ENCODE results near the gene WASHC2A. TPM values are rescaled to one million over a fixed set of nuclear protein-coding genes. Genes with fewer than 3 reads are reported as not detected.
"Not testable (repeated sequence)": the region's sequence is repeated elsewhere in the genome, so short reads cannot be mapped to it uniquely, and the experiment has no call there.

The WASHC2A gene
- total RNA-seq, 2 experiments from 2014 or later: 44.8 to 50.9 TPM

DNA sequence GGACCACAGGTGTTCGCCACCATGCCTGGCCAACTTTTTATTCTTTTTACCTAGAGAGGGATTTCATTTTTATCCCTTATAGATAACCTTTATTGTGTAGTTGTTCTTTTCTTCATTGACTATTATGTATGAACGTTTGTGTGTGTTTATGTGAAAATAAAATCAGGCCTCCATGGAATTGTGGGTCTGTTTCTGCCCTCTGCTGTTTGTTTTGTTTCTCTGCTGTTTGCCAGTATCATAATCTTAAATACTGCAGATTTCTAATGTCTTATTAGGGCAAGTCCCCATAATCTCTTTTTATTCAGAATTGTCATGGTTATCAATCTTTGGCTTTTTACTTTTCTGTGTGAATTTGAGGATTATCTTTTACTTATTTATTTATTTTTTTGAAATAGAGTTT is 7.8 kb downstream of the WASHC2A start:
- H3K27ac Mint-ChIP-seq; H3K9me3 Mint-ChIP-seq; H3K9me3 ChIP-seq (ENCODE audit: control insufficient read depth in 1 of 2, insufficient read depth in 1 of 2, low read length in 2 of 2); POLR2A ChIA-PET; H3K36me3 ChIP-seq (ENCODE audit: insufficient read depth, low read length); intact Hi-C loops (cut with DNase I, micrococcal nuclease); H3K4me3 ChIP-seq (ENCODE audit: low read length); H3K36me3 Mint-ChIP-seq (ENCODE audit: low read depth); H3K27ac ChIP-seq (ENCODE audit: low read depth in 1 of 2, low read length in 2 of 2); H3K4me3 Mint-ChIP-seq; CTCF ChIA-PET; ATAC-seq (ENCODE audit: poor library complexity); H3K4me1 Mint-ChIP-seq (ENCODE audit: low read depth); H3K4me1 ChIP-seq (ENCODE audit: insufficient read depth, low read length); H3K27me3 Mint-ChIP-seq; H3K27me3 ChIP-seq (ENCODE audit: control insufficient read depth in 1 of 2, insufficient read depth in 2 of 2, low read length in 2 of 2): not testable (repeated sequence)
- DNase-seq: peak in 1 of 14 experiments; percentile 29

DNA sequence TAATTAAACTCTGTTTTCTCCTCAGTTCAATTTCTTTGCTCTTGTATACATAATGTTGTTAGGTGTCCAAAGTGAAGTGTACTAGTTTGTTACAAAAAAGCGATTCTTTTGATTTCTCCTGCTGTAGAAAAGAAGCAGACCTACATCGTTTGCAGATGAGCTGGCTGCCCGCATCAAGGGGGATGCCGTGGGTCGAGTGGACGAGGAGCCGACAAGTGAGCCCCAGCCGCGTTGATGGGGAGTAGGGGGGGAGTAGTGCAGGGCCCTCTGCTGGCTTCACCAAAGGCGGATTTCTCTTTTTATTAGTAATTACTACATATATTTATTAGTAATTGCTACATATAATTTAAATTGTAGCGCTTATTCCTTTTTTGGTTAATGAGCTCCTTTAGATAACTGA is 23.6 kb downstream of the WASHC2A start:
- H3K27me3 Mint-ChIP-seq; POLR2A ChIA-PET; H3K9me3 ChIP-seq (ENCODE audit: control insufficient read depth in 1 of 2, insufficient read depth in 1 of 2, low read length in 2 of 2); H3K27me3 ChIP-seq (ENCODE audit: control insufficient read depth in 1 of 2, insufficient read depth in 2 of 2, low read length in 2 of 2); CTCF ChIA-PET; H3K27ac Mint-ChIP-seq; H3K36me3 Mint-ChIP-seq (ENCODE audit: low read depth); H3K27ac ChIP-seq (ENCODE audit: low read depth in 1 of 2, low read length in 2 of 2); H3K4me1 Mint-ChIP-seq (ENCODE audit: low read depth); intact Hi-C loops (cut with DNase I, micrococcal nuclease); H3K4me1 ChIP-seq (ENCODE audit: insufficient read depth, low read length); H3K4me3 ChIP-seq (ENCODE audit: low read length); DNase-seq; ATAC-seq (ENCODE audit: poor library complexity); H3K9me3 Mint-ChIP-seq; H3K4me3 Mint-ChIP-seq; H3K36me3 ChIP-seq (ENCODE audit: insufficient read depth, low read length): not testable (repeated sequence)

DNA sequence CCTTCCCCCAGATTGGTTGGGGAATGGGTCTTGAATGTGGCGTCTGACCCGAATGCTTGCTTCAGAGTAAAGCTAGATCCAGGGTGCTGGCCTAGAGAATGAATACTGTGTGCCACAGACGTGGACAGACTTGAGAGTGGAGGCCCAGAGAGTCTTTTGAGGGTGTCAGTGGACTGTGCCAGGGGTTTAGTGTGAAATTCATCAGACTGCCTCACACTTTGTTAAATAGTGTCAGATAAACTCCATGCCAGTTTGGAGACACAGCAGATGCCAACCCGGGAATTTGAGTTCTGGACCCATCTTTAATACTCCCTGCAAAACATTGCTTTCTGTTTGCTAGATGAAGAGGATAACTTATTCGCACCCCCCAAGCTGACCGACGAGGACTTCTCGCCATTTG is 25.2 kb downstream of the WASHC2A start:
- H3K4me3 ChIP-seq (ENCODE audit: low read length); H3K4me1 Mint-ChIP-seq (ENCODE audit: low read depth); H3K9me3 ChIP-seq (ENCODE audit: control insufficient read depth in 1 of 2, insufficient read depth in 1 of 2, low read length in 2 of 2); ATAC-seq (ENCODE audit: poor library complexity); H3K36me3 ChIP-seq (ENCODE audit: insufficient read depth, low read length); H3K36me3 Mint-ChIP-seq (ENCODE audit: low read depth); H3K4me3 Mint-ChIP-seq; H3K9me3 Mint-ChIP-seq; H3K27ac ChIP-seq (ENCODE audit: low read depth in 1 of 2, low read length in 2 of 2); POLR2A ChIA-PET; H3K27ac Mint-ChIP-seq; CTCF ChIA-PET; H3K4me1 ChIP-seq (ENCODE audit: insufficient read depth, low read length); H3K27me3 ChIP-seq (ENCODE audit: control insufficient read depth in 1 of 2, insufficient read depth in 2 of 2, low read length in 2 of 2); intact Hi-C loops (cut with DNase I, micrococcal nuclease); H3K27me3 Mint-ChIP-seq; DNase-seq: not testable (repeated sequence)

DNA sequence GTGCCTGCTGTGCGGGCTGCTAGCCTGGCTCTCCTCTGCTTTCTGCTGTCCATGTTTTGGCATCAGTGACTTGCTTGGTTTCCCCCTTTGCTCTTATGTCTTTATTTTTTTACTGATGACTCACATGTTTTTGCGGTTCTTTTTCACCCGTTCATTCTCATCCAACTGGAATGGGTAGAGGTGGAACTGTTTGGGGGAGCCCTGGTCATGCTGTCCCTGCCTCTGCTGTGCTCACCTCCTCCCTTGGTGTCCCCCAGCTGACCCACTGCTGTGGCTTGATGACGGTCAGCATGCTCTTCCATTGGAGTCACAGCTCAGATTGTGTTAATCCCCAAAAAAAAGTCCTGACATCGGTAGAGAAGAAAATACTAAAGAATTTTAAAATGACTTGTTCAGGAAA is 26.9 kb downstream of the WASHC2A start:
- H3K27ac ChIP-seq (ENCODE audit: low read depth in 1 of 2, low read length in 2 of 2); POLR2A ChIA-PET; H3K27me3 Mint-ChIP-seq; H3K27ac Mint-ChIP-seq; H3K4me3 ChIP-seq (ENCODE audit: low read length); H3K4me3 Mint-ChIP-seq; H3K9me3 Mint-ChIP-seq; DNase-seq; ATAC-seq (ENCODE audit: poor library complexity); H3K36me3 ChIP-seq (ENCODE audit: insufficient read depth, low read length); H3K9me3 ChIP-seq (ENCODE audit: control insufficient read depth in 1 of 2, insufficient read depth in 1 of 2, low read length in 2 of 2); H3K4me1 ChIP-seq (ENCODE audit: insufficient read depth, low read length); intact Hi-C loops (cut with DNase I, micrococcal nuclease); H3K27me3 ChIP-seq (ENCODE audit: control insufficient read depth in 1 of 2, insufficient read depth in 2 of 2, low read length in 2 of 2); CTCF ChIA-PET; H3K4me1 Mint-ChIP-seq (ENCODE audit: low read depth): not testable (repeated sequence)
- peaks cover 16% of the 10 kb centered on the region for H3K36me3 Mint-ChIP-seq (ENCODE audit: low read depth)

DNA sequence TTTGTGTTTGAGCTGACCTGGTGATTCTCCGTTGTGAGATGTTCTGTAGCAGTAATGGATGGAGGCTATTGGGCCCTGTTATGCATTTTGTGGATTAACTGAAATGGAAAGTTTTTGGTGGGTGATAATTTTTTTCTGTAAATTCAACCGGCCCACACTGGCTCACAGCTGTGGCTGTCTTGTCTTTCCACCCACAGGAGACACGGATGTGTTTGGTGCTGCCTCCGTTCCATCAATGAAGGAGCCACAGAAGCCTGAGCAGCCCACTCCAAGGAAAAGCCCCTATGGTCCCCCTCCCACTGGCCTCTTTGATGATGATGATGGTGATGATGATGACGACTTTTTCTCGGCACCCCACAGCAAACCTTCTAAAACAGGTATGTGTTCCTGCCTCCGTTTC is 27.6 kb downstream of the WASHC2A start:
- intact Hi-C loops (cut with DNase I, micrococcal nuclease); CTCF ChIA-PET; H3K4me1 ChIP-seq (ENCODE audit: insufficient read depth, low read length); H3K9me3 ChIP-seq (ENCODE audit: control insufficient read depth in 1 of 2, insufficient read depth in 1 of 2, low read length in 2 of 2); H3K4me3 ChIP-seq (ENCODE audit: low read length); H3K9me3 Mint-ChIP-seq; H3K4me1 Mint-ChIP-seq (ENCODE audit: low read depth); H3K36me3 ChIP-seq (ENCODE audit: insufficient read depth, low read length); H3K27ac ChIP-seq (ENCODE audit: low read depth in 1 of 2, low read length in 2 of 2); H3K27me3 Mint-ChIP-seq; H3K4me3 Mint-ChIP-seq; DNase-seq; POLR2A ChIA-PET; H3K27ac Mint-ChIP-seq; H3K27me3 ChIP-seq (ENCODE audit: control insufficient read depth in 1 of 2, insufficient read depth in 2 of 2, low read length in 2 of 2); ATAC-seq (ENCODE audit: poor library complexity): not testable (repeated sequence)
- H3K36me3 Mint-ChIP-seq (ENCODE audit: low read depth): peaks cover 17% of the 10 kb centered on the region

DNA sequence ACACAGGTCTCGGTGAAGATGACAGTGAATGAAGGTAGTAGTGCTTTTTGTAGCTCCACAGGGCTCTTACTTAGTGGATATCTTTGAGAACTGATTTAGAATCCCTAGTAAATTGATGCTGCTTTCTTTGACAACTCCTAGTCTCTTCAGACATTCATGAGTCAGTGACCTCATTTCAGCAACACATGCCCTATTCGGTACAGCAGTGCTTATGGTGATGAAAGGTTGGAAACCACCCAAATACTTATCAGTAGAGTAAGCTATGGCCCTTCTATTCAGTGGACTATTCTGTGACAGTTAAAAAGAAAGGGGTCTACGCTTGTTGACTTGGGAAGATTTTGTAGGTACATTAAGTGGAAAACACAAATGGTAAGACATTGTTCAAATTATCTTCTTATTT is 29.0 kb downstream of the WASHC2A start:
- DNase-seq; H3K27ac Mint-ChIP-seq; H3K27me3 ChIP-seq (ENCODE audit: control insufficient read depth in 1 of 2, insufficient read depth in 2 of 2, low read length in 2 of 2); H3K9me3 ChIP-seq (ENCODE audit: control insufficient read depth in 1 of 2, insufficient read depth in 1 of 2, low read length in 2 of 2); intact Hi-C loops (cut with DNase I, micrococcal nuclease); H3K36me3 ChIP-seq (ENCODE audit: insufficient read depth, low read length); H3K27ac ChIP-seq (ENCODE audit: low read depth in 1 of 2, low read length in 2 of 2); CTCF ChIA-PET; H3K4me1 Mint-ChIP-seq (ENCODE audit: low read depth); H3K4me3 Mint-ChIP-seq; H3K27me3 Mint-ChIP-seq; H3K4me1 ChIP-seq (ENCODE audit: insufficient read depth, low read length); H3K9me3 Mint-ChIP-seq; POLR2A ChIA-PET; ATAC-seq (ENCODE audit: poor library complexity); H3K4me3 ChIP-seq (ENCODE audit: low read length): not testable (repeated sequence)
- H3K36me3 Mint-ChIP-seq (ENCODE audit: low read depth): peaks cover 30% of the 10 kb centered on the region

DNA sequence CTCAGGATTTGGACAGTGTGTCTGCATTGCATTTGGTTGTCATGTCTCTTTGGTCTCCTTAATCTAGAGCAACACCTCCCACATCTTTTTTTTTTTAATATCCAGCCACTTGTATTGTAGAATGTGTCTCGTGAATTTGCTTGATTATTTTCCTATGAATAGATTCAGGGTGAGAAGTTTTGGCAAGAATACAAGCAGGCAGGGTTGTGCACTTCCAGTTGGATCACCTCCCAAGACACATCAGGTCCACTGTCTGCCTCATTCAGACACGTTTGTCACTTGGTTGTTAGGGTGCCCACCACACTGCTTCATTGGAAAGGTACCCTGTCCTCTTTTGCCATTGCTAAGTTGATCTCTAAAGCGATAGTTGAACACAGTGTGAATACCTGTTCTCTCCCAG is 30.9 kb downstream of the WASHC2A start:
- H3K9me3 ChIP-seq (ENCODE audit: control insufficient read depth in 1 of 2, insufficient read depth in 1 of 2, low read length in 2 of 2); H3K4me1 ChIP-seq (ENCODE audit: insufficient read depth, low read length); H3K27me3 Mint-ChIP-seq; H3K9me3 Mint-ChIP-seq; H3K27ac ChIP-seq (ENCODE audit: low read depth in 1 of 2, low read length in 2 of 2); H3K4me1 Mint-ChIP-seq (ENCODE audit: low read depth); H3K27me3 ChIP-seq (ENCODE audit: control insufficient read depth in 1 of 2, insufficient read depth in 2 of 2, low read length in 2 of 2); ATAC-seq (ENCODE audit: poor library complexity); DNase-seq; intact Hi-C loops (cut with DNase I, micrococcal nuclease); H3K36me3 ChIP-seq (ENCODE audit: insufficient read depth, low read length); CTCF ChIA-PET; H3K4me3 Mint-ChIP-seq; POLR2A ChIA-PET; H3K4me3 ChIP-seq (ENCODE audit: low read length); H3K27ac Mint-ChIP-seq: not testable (repeated sequence)
- H3K36me3 Mint-ChIP-seq (ENCODE audit: low read depth): peaks cover 41% of the 10 kb centered on the region

Data from CD4-positive, alpha-beta T cell (primary cell).